MCF 10A (cell line): ENCODE data around the gene ACSL4. TPM values are rescaled to one million over a fixed set of nuclear protein-coding genes. Genes with fewer than 3 reads are reported as not detected.

ENCODE experiments used
- BruUV-seq: library from RNA; stranded (reverse); fragments of 400-500 nt; replicated peaks from 2 replicates; lab custom pipeline; 2021; lab: Mats Ljungman, UMichigan
- CTCF ChIA-PET: fragments of 300-600 bp; sonication (Branson Sonifier 250); formaldehyde crosslinking; extraction: SDS; loops from one replicate; lab custom pipeline; 2021; ENCODE audit warnings: antibody characterized with exemption, inconsistent platforms; lab: Yijun Ruan, JAX
- POLR2A ChIA-PET: fragments of 300-600, 350-650 bp; sonication (Branson Sonifier 250); formaldehyde crosslinking; extraction: SDS; loops from one replicate; lab custom pipeline; 2020; ENCODE audit warnings: antibody characterized with exemption, inconsistent platforms; lab: Yijun Ruan, JAX
- DNase-seq: peaks from one replicate; pipeline ENCODE4 v3.0.0-alpha.2; 2018; ENCODE audit not compliant: unreplicated experiment
- H3K27ac Mint-ChIP-seq: one replicate; pipeline ENCODE4 v1.8.0; 2022; ENCODE audit warnings: mild to moderate bottlenecking, low read depth, mixed read lengths; ENCODE audit not compliant: unreplicated experiment
- H3K27me3 Mint-ChIP-seq: one replicate; pipeline ENCODE4 v1.8.0; 2022; ENCODE audit warnings: mixed read lengths; ENCODE audit not compliant: insufficient read depth, unreplicated experiment
- H3K36me3 Mint-ChIP-seq: one replicate; pipeline ENCODE4 v1.8.0; 2022; ENCODE audit warnings: mild to moderate bottlenecking, moderate library complexity, mixed read lengths; ENCODE audit not compliant: insufficient read depth, unreplicated experiment
- H3K4me1 Mint-ChIP-seq: one replicate; pipeline ENCODE4 v1.8.0; 2022; ENCODE audit warnings: mixed read lengths; ENCODE audit not compliant: insufficient read depth, unreplicated experiment
- H3K4me3 Mint-ChIP-seq: one replicate; pipeline ENCODE4 v1.8.0; 2022; ENCODE audit warnings: mild to moderate bottlenecking, moderate library complexity, mixed read lengths; ENCODE audit not compliant: unreplicated experiment
- H3K9me3 Mint-ChIP-seq: one replicate; pipeline ENCODE4 v1.8.0; 2022; ENCODE audit warnings: mixed read lengths; ENCODE audit not compliant: unreplicated experiment
- CTCF ChIP-seq: fragments of 200-600 bp; IDR thresholded peaks from one replicate; pipeline ENCODE4 v1.8.0; 2022; ENCODE audit warnings: antibody characterized with exemption, mild to moderate bottlenecking; ENCODE audit not compliant: unreplicated experiment
- intact Hi-C: fragments of 100-400 bp; cut with micrococcal nuclease; formaldehyde crosslinking; loops from 2 replicates; pipeline ENCODE4 v1.14.1; 2022
- total RNA-seq: library from RNA; stranded (reverse); gene quantifications from 2 replicates; pipeline ENCODE4 v1.2.3, GENCODE V29; 2022

ACSL4 gene
- total RNA-seq, 1 experiment from 2014 or later = 70.1 TPM

GRCh38 chrX:109776432-109776831 lies 43.4 kb upstream of the ACSL4 start:
- H3K27me3 Mint-ChIP-seq = peaks cover 37% of the 10 kb centered on the region
- H3K9me3 Mint-ChIP-seq = no peaks in the 10 kb centered on the region
- intact Hi-C loops = loop anchor here (10.0 kb wide), 1 partner anchor 68 kb away; no protein-coding TSS in a partner anchor
- H3K4me3 Mint-ChIP-seq = no peak overlapping the region
- ChIA-PET CTCF (interaction anchor here (0.6 kb wide), 1 partner anchor 49 kb away, joined by 3 read pairs; no protein-coding TSS in a partner anchor), POLR2A (interaction anchor here (0.6 to 3.3 kb wide), 2 partner anchors 42 to 128 kb away, joined by 4 to 20 read pairs; partner anchors contain the start of gene ACSL4)
- no peak overlapping the region for H3K27ac Mint-ChIP-seq
- no TSS peak for BruUV-seq
- TF ChIP-seq CTCF = no peak
- peaks cover 8% of the 10 kb centered on the region for H3K4me1 Mint-ChIP-seq
- DNase-seq = no peak
- H3K36me3 Mint-ChIP-seq = no peaks in the 10 kb centered on the region

- Mint-ChIP-seq H3K27me3 (peaks cover 32% of the 10 kb centered on the region), H3K9me3 (no peaks in the 10 kb centered on the region), H3K4me1 (peaks cover 8% of the 10 kb centered on the region), H3K4me3 (no peak overlapping the region), H3K27ac (no peak overlapping the region), H3K36me3 (no peaks in the 10 kb centered on the region)
- no peak for TF ChIP-seq CTCF
- no TSS peak for BruUV-seq
- DNase-seq = no peak
- POLR2A ChIA-PET = interaction anchor here (1.3 to 3.3 kb wide), 7 partner anchors 8 to 45 kb away, joined by 4 to 20 read pairs (median 10); partner anchors contain the start of gene ACSL4
- CTCF ChIA-PET = interaction anchor here (0.7 kb wide), 1 partner anchor 91 kb away, joined by 3 read pairs; no protein-coding TSS in a partner anchor
- intact Hi-C loops = loop anchor here (10.0 kb wide), 1 partner anchor 69 kb away; no protein-coding TSS in a partner anchor
Measured at GRCh38 chrX:109775386-109775785, 42.3 kb upstream of the ACSL4 start.

- Mint-ChIP-seq H3K4me1 (peaks cover 8% of the 10 kb centered on the region), H3K4me3 (no peak overlapping the region), H3K36me3 (no peaks in the 10 kb centered on the region), H3K9me3 (no peaks in the 10 kb centered on the region), H3K27me3 (peaks cover 38% of the 10 kb centered on the region), H3K27ac (no peak overlapping the region)
- DNase-seq = peak; percentile 81
- CTCF ChIA-PET = interaction anchor here (0.7 kb wide), 1 partner anchor 90 kb away, joined by 3 read pairs; no protein-coding TSS in a partner anchor
- POLR2A ChIA-PET = interaction anchor here (0.6 to 3.3 kb wide), 12 partner anchors 9 to 1546 kb away, joined by 3 to 20 read pairs (median 5); partner anchors contain the start of gene ACSL4
- TF ChIP-seq CTCF = no peak
- intact Hi-C loops = loop anchor here (10.0 kb wide), 1 partner anchor 70 kb away; no protein-coding TSS in a partner anchor
- no TSS peak for BruUV-seq
Measured at GRCh38 chrX:109774706-109775105, 41.6 kb upstream of the ACSL4 start.

- CTCF ChIA-PET = no interaction called here
Measured at GRCh38 chrX:109774136-109774535, 41.1 kb upstream of the ACSL4 start.

More at GRCh38 chrX:109774136-109774535, 41.1 kb upstream of the ACSL4 start:
- Mint-ChIP-seq H3K27me3 (peaks cover 42% of the 10 kb centered on the region), H3K9me3 (no peaks in the 10 kb centered on the region), H3K4me1 (peaks cover 8% of the 10 kb centered on the region), H3K36me3 (no peaks in the 10 kb centered on the region), H3K4me3 (no peak overlapping the region), H3K27ac (no peak overlapping the region)
- intact Hi-C loops = loop anchor here (10.0 kb wide), 1 partner anchor 71 kb away; no protein-coding TSS in a partner anchor
- TF ChIP-seq CTCF = no peak
- no peak for DNase-seq
- POLR2A ChIA-PET = interaction anchor here (0.6 to 3.3 kb wide), 12 partner anchors 9 to 1547 kb away, joined by 3 to 20 read pairs (median 5); partner anchors contain the start of gene ACSL4
- BruUV-seq = no TSS peak
